CD4-positive, alpha-beta T cell treated with Interleukin-2 at 100 ng/mL for 4 hours (primary cell): Measurements from ENCODE around the gene ICOS.
"Not testable (repeated sequence)": the region's sequence is repeated elsewhere in the genome, so short reads cannot be mapped to it uniquely, and the experiment has no call there.

Experiments
- DNase-seq: peaks from one replicate; pipeline ENCODE4 v3.0.0-alpha.2; 2020; ENCODE audit warnings: low spot score

The ICOS gene

DNA sequence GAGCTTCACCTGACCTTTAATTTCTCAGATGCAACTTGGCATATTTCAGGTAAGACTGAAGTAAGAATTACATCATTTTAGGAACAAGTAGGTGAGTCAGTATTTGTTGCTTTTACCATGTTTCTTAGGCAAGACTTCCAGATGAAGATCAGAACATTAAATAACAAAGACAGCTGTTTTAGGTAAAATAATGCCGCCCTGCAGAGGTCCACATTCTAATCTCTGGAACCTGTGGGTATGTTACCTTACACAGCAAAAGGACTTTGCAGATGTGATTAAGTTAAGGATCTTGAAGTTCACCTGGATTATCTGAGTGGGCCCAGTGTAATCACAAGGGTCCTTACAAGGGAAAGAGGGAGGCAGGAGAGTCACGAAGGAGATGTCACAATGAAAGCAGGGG, 39.3 kb downstream of the ICOS start:
- DNase-seq, result no peak

GRCh38 chr2:203982276-203982675, 45.7 kb downstream of the ICOS start:
- DNase-seq, result no peak

DNA sequence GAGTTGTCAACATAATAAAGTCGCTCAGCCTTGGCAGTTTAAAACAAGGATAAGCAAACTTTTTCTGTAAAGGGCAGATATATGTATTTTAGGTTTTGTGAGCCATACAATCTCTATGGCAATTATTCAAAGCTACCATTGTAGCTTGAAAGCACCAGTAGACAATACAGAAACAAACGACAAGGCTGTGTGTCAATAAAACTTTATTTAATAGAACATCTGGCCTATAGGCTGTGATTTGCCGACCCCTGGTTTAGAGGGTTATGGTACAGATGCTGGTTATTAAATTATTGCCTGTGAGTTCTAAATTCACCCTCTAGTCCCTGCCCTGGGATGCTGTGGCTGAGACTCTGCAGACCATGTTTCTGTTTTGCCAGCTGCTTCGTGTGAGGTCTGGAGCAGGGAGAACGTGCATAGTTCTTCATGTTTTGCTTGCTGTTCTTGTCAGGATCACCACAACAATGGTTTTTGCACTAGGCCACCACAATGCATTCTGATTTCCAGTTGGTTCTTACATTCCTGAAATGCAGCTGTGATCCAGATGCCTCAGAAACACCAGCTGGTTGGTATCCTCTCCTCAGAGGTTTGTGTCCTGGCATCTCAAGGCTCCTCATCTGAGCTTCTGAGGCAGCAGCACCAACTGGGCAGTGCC, 46.6 kb downstream of the ICOS start:
- no peak for DNase-seq

- DNase-seq, result not testable (repeated sequence)
Observed at GRCh38 chr2:203985978-203986377, 49.4 kb downstream of the ICOS start.

GRCh38 chr2:203987959-203988358, 51.4 kb downstream of the ICOS start:
- DNase-seq, result no peak

DNA sequence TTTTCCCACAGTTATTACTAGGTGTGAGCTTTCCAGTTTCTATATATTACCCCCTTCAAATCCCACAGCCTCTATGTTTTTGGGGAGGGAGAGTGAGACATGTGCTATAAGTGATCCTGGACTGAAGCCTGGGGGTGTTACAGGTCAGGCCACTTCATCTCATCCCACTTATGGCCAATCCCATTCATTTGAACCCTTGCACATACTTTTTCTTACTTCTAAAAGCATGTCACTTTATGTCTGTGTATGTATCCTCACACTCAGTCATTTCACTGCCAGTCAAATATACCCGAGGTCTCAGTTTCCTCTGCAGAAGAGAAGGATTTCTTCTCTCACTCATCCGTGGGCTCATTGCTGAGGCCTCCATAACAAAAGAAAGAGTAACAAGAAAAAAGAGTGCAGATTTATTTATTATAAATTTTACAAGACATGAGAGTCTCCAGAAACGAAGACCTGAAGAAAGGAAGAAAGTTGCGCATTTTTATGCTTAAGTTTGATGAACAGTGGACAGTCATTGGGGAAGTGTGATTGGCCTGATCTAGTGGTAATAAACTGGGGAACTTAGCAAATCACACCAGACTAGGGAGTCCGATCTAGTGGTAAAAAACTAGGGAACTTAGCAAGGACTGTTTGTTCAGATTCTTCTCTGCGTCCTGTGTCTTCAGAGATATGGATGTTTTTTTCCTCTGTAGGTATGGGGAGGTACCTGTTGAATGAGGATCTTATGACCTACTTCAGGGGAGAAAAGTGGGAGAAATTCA, 52.1 kb downstream of the ICOS start:
- DNase-seq, result no peak

GRCh38 chr2:203989521-203989920, 53.0 kb downstream of the ICOS start:
- DNase-seq, result no peak

DNA sequence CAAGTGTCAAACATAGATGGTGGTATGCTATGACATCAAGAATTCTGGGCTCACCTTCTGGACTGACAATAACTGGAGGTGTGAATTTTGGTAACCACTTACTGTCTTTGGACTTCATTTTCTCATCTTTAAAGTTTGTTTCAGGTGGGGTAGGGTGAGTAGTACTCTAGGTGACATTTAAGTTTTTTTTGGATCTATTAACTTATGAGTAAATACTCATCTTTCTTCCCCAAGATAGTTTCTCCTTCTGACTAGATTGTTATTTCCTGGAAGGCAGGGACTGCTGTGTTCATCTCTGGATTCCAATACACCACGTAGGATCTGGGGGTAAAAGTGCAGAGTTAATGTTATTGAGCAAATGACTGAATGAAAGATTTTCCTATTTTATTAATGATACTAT, 55.9 kb downstream of the ICOS start:
- no peak for DNase-seq

GRCh38 chr2:203993011-203993410, 56.4 kb downstream of the ICOS start:
- DNase-seq, result no peak

- peak; percentile 57 for DNase-seq
Observed at GRCh38 chr2:203993560-203993959, 57.0 kb downstream of the ICOS start.

GRCh38 chr2:203994735-203995134, 58.2 kb downstream of the ICOS start:
- DNase-seq, result peak; percentile 21

- no peak for DNase-seq
Observed at GRCh38 chr2:203996692-203997091, 60.1 kb downstream of the ICOS start.

DNA sequence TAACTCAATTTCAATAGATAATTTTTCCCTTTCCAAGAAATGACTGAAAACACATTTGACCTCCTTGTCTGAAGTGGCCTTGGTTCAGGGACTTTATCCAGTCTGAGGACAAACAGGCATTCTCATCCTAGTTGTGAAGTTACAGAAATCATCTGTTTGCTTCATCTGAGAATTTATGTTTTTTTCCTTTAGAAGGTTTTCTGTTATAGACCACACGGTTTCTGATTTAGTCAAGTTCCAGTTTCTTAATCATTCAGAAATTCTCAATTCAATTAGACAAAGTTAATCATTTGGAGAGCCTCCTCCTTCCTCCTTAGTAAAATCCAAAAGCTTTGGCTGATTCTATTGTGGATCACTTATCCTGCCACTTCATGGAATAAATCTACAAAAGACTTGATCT, 60.9 kb downstream of the ICOS start:
- no peak for DNase-seq

GRCh38 chr2:203997980-203998809, 61.6 kb downstream of the ICOS start:
- peak; percentile 20 for DNase-seq

- DNase-seq, result no peak
Observed at GRCh38 chr2:203999835-204000234, 63.3 kb downstream of the ICOS start.

GRCh38 chr2:204000446-204000845, 63.9 kb downstream of the ICOS start:
- peak; percentile 48 for DNase-seq

GRCh38 chr2:204003276-204003990, 66.9 kb downstream of the ICOS start:
- DNase-seq, result no peak

- no peak for DNase-seq
Observed at GRCh38 chr2:204004912-204005311, 68.3 kb downstream of the ICOS start.

DNA sequence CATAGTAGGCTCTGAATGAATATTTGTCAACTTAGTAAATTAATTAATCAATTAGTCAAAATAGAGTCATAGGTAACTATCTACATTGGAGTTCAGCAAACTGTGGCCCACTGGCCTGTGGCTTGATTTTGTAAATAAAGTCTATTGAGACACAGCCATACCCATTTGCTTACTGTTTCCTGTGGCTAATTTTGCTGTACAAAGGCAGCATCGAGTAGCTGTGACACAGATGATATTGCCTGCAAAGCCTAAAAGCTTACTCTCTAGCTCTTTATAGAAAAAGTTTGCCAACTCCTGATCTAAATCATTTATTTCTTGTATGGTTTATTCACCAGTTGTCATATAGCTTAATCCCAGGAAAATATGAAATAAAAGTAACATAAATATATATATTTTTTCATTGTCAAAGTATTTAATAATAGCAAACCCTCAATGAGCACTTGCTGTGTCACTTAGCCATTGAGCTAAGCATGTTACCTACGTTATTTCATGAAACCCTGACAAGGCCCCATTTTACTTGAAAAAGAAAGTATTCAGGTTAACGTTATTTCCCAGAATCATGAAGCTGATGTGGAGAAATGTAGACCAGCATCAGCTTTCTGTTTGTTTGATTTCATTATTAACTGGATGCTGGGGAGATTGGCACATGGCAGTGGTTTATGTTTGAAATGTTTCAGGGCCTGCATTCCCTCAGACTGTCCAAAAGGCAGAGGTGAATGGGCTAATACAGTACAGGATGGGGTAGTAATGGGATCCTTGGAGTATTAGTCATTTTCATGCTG, 69.6 kb downstream of the ICOS start:
- DNase-seq, result peak; percentile 67

- no peak for DNase-seq
Observed at GRCh38 chr2:204008352-204008751, 71.8 kb downstream of the ICOS start.
